Gastroesophageal sphincter (tissue), 3 donors: Measurements from ENCODE around the gene LIPC.

ENCODE experiments used
- CTCF ChIP-seq, 4 experiments: fragments of 200-600 bp in 2 of 4; fragments of 450-650 bp in 2 of 4; sonication (generic) in 1 of 4; IDR thresholded peaks; one replicate each; pipeline ENCODE4 v1.5.1; 2017 to 2019; ENCODE audit warnings: antibody characterized with exemption in 4 of 4, mild to moderate bottlenecking in 2 of 4, moderate library complexity in 2 of 4
- EP300 ChIP-seq: sonication (generic); formaldehyde crosslinking; IDR thresholded peaks from one replicate; pipeline ENCODE4 v1.6.1; 2017; ENCODE audit warnings: antibody characterized with exemption, mild to moderate bottlenecking
- POLR2A ChIP-seq, 2 donors: fragments of 450-650 bp; IDR thresholded peaks; one replicate each; pipeline ENCODE4 v1.6.1; 2017; ENCODE audit warnings: antibody characterized with exemption in 2 of 2, mild to moderate bottlenecking in 2 of 2, moderate library complexity in 1 of 2

- no peak for TF ChIP-seq EP300
- no peak for TF ChIP-seq CTCF (IDR thresholded peaks at IDR 0.05)
- no peak for TF ChIP-seq POLR2A (IDR thresholded peaks at IDR 0.05)
These were observed 141.5 kb downstream of the LIPC start for GRCh38 chr15:58573270-58573669.
